ENCODE results near the gene C10orf71.

GRCh38 chr10:49327036-49327813 lies 28.3 kb downstream of the C10orf71 start:
- no peak for TF ChIP-seq CTCF (IDR thresholded peaks at IDR 0.05; ENCODE audit: insufficient read depth, low read depth, low read length)
- no peak for TF ChIP-seq EZH2 (IDR thresholded peaks at IDR 0.05; ENCODE audit: insufficient read depth, low read length)

Measured in astrocyte (in vitro differentiated cells and primary cell).